Stimulated activated naive CD8-positive, alpha-beta T cell treated with anti-CD3 and anti-CD28 coated beads, Interleukin-15, Interleukin-2, amounts not matched to agents 100 ng/mL and 50 ng/mL, for 24 hours (primary cell): ENCODE measurements around the gene ATP6V1C2.

Experiments used
- H3K27ac Mint-ChIP-seq: one replicate; pipeline ENCODE4 v1.8.0; 2021; ENCODE audit warnings: mild to moderate bottlenecking, mixed read lengths
- H3K27me3 Mint-ChIP-seq: one replicate; pipeline ENCODE4 v1.8.0; 2021; ENCODE audit warnings: mixed read lengths
- H3K36me3 Mint-ChIP-seq: one replicate; pipeline ENCODE4 v1.8.0; 2021; ENCODE audit warnings: low read depth, mixed read lengths
- H3K4me1 Mint-ChIP-seq: one replicate; pipeline ENCODE4 v1.8.0; 2021; ENCODE audit warnings: low read depth, mixed read lengths
- H3K4me3 Mint-ChIP-seq: one replicate; pipeline ENCODE4 v1.8.0; 2021; ENCODE audit warnings: mild to moderate bottlenecking, mixed read lengths
- H3K9me3 Mint-ChIP-seq: one replicate; pipeline ENCODE4 v1.8.0; 2021; ENCODE audit warnings: mixed read lengths

ATP6V1C2 gene, protein sequence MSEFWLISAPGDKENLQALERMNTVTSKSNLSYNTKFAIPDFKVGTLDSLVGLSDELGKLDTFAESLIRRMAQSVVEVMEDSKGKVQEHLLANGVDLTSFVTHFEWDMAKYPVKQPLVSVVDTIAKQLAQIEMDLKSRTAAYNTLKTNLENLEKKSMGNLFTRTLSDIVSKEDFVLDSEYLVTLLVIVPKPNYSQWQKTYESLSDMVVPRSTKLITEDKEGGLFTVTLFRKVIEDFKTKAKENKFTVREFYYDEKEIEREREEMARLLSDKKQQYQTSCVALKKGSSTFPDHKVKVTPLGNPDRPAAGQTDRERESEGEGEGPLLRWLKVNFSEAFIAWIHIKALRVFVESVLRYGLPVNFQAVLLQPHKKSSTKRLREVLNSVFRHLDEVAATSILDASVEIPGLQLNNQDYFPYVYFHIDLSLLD

DNA sequence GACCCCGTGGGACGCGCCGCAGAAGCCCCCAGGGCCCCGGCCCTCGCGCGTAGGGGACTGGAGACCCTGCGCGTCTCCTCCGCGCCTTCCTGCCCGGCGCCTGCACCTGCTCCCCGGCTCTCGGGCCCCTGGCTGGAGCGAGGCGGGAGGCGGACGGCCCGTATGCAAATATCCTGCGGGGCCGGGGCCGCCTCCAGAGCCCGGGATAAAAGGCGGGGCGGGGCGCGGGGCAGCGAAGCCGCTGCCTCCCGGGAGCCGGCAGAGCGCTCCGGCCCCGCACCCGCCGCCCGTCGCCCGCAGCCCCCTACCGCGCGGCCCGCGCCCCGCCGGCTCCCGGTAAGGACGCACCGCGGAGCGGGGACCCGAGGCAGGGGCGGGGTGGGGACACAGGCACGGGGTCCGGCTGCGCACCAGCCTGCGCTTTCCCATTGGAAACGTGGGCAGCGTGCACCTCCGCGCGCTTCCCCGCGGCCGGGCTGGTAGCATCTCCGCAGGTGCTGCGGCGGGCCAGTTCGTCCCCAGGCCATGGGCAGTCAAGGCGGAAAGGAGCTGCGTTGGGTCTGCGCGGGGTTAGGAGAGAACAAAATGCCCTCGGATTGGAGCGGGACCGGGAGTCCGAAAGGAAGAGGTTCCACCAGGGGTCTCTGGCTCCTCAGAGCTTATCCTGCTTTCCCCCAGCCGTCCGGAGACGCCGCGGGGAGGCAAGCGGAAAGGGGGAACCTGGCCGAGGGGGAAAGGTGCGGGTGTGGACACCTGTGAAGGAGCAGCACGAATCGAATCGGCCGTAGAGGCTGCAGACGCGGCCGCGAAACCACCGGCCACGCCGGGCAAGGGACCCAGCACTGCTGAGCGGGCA lies at the start of gene ATP6V1C2:
TSS of gene ATP6V1C2 (plus strand) at position 235 of the 856 bp plus-strand sequence. CDS start 1,220 bp downstream, outside the sequence.
- no peaks in the 10 kb centered on the region for H3K36me3 Mint-ChIP-seq
- no peaks in the 10 kb centered on the region for H3K9me3 Mint-ChIP-seq
- peaks cover 55% of the 10 kb centered on the region for H3K27me3 Mint-ChIP-seq
- no peak within 1 kb of the TSS for H3K27ac Mint-ChIP-seq
- peaks cover 3% of the 10 kb centered on the region for H3K4me1 Mint-ChIP-seq
- H3K4me3 Mint-ChIP-seq, result peak within 1 kb of the TSS; percentile 55

GRCh38 chr2:10675131-10675530 lies 46.3 kb upstream of the ATP6V1C2 start:
- H3K9me3 Mint-ChIP-seq, result no peaks in the 10 kb centered on the region
- no peaks in the 10 kb centered on the region for H3K27me3 Mint-ChIP-seq
- no peak overlapping the region for H3K27ac Mint-ChIP-seq
- H3K36me3 Mint-ChIP-seq, result peaks cover 55% of the 10 kb centered on the region
- H3K4me1 Mint-ChIP-seq, result peaks cover 18% of the 10 kb centered on the region
- H3K4me3 Mint-ChIP-seq, result no peak overlapping the region

DNA sequence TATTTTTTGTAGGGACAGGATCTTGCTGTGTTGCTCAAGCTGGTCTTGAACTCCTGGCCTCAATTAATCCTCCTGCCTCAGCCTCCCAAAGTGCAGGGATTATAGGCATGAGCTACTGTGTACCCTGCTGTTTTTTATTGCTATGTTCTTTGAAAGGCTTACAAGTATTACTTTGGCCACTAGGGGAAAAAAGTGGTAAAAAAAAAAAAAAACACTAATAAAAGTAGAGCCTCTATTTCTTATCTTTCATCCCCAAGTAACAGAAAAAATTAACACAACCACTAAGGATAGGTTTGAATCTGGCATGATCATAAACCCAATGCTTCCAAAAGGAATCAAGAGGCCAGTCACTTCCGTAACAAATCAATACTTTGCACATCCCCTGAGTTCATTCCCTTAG lies 43.2 kb upstream of the ATP6V1C2 start:
- H3K4me3 Mint-ChIP-seq, result no peak overlapping the region
- H3K4me1 Mint-ChIP-seq, result peaks cover 42% of the 10 kb centered on the region
- H3K27me3 Mint-ChIP-seq, result no peaks in the 10 kb centered on the region
- peaks cover 61% of the 10 kb centered on the region for H3K36me3 Mint-ChIP-seq
- H3K9me3 Mint-ChIP-seq, result no peaks in the 10 kb centered on the region
- no peak overlapping the region for H3K27ac Mint-ChIP-seq

- no peak overlapping the region for H3K4me3 Mint-ChIP-seq
- no peaks in the 10 kb centered on the region for H3K27me3 Mint-ChIP-seq
- no peak overlapping the region for H3K27ac Mint-ChIP-seq
- H3K36me3 Mint-ChIP-seq, result peaks cover 55% of the 10 kb centered on the region
- H3K9me3 Mint-ChIP-seq, result no peaks in the 10 kb centered on the region
- peaks cover 36% of the 10 kb centered on the region for H3K4me1 Mint-ChIP-seq
Observed at GRCh38 chr2:10680214-10680613, 41.2 kb upstream of the ATP6V1C2 start.

GRCh38 chr2:10680957-10681356 lies 40.5 kb upstream of the ATP6V1C2 start:
- Mint-ChIP-seq H3K36me3 (peaks cover 50% of the 10 kb centered on the region), H3K27me3 (no peaks in the 10 kb centered on the region), H3K27ac (no peak overlapping the region), H3K4me1 (peaks cover 29% of the 10 kb centered on the region), H3K9me3 (no peaks in the 10 kb centered on the region), H3K4me3 (no peak overlapping the region)

DNA sequence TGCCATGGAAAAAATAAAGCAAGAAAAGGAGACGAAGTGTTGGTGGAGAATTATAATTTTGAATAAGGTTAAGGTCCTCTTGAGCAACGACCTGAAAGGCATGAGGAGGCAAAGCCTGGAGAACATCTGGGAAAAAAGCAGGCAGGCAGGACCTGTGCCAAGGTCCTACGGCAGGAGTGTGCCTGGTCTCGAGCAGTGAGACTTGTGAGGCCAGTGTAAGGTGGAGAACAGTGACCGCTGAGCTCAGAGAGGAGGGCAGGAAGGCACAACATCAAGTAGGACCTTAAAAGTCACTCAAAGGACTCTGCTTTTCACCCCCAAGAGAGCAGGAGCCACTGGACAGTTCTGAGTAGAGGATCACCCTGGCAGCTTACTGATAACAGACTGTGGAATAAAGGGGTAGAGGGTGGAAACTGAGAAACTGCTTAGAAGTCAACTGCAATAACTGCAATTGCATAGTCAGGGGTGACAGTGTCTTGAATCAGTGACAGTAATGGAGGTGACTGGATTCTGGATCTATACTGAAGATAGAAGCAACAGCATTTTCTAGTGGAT lies 35.2 kb upstream of the ATP6V1C2 start:
- Mint-ChIP-seq H3K27me3 (no peaks in the 10 kb centered on the region), H3K27ac (peak overlapping the region; percentile 9), H3K4me3 (no peak overlapping the region)

GRCh38 chr2:10688921-10689807 lies 32.3 kb upstream of the ATP6V1C2 start:
- no peaks in the 10 kb centered on the region for H3K9me3 Mint-ChIP-seq

More for the DNA sequence above, 35.2 kb upstream of the ATP6V1C2 start:
- Mint-ChIP-seq H3K4me1 (peaks cover 24% of the 10 kb centered on the region), H3K9me3 (no peaks in the 10 kb centered on the region), H3K36me3 (peaks cover 22% of the 10 kb centered on the region)

DNA sequence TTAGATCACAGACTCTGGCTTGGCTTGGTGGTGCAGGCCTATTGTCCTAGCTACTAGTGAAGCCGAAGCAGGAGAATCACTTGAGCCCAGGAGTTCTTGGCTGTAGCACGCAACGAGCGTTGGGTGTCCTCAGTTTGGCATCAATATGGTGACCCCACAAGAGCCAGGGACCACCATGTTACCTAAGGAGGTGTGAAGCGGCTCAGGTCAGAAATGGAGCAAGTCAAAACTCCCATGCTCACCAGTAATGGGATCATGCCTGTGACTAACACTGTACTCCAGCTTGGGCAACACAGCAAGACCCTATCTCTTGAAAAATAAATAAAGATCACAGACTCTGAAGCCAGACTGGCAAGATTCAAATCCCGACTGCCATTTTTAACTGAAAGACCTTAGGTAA lies 29.9 kb upstream of the ATP6V1C2 start:
- Mint-ChIP-seq H3K4me1 (peaks cover 11% of the 10 kb centered on the region), H3K27me3 (no peaks in the 10 kb centered on the region), H3K4me3 (no peak overlapping the region), H3K9me3 (no peaks in the 10 kb centered on the region), H3K36me3 (peaks cover 4% of the 10 kb centered on the region), H3K27ac (no peak overlapping the region)

More at GRCh38 chr2:10688921-10689807, 32.3 kb upstream of the ATP6V1C2 start:
- H3K4me3 Mint-ChIP-seq, result no peak overlapping the region
- no peaks in the 10 kb centered on the region for H3K27me3 Mint-ChIP-seq
- peaks cover 4% of the 10 kb centered on the region for H3K36me3 Mint-ChIP-seq
- no peak overlapping the region for H3K27ac Mint-ChIP-seq
- peaks cover 11% of the 10 kb centered on the region for H3K4me1 Mint-ChIP-seq

DNA sequence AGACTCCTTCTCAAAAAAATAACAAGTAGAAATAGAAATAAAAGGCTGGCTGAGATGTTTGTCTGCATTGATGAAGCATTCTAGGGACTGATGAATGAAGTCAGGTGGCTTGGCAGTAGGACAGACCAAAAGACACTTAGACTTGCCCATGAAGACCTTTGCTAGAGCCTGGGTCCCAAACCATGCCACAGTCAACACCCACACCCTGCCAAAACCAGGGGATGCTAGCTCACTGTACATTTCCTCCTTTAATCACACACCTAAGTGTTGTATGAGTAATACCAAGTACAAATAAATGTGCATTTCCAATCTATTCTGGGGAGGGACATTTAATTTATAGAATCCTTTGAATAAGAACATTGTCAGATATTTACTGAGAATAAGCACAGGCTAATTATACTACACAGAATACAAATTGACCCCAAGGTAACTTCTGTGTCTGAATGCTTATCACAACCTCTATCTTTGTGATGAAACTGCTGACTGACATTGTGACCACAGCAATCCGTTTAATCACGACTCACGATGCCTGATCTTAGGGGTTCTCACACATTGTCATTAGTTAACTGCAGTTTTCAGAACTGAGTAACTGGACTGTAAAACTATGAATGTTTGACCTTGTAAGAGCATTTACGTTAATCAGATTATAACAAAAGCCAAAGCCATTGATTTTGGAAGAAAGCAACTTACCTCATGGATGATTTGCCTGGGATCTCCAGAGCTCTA lies 21.2 kb upstream of the ATP6V1C2 start:
- Mint-ChIP-seq H3K27me3 (peaks cover 9% of the 10 kb centered on the region), H3K4me1 (no peaks in the 10 kb centered on the region), H3K4me3 (no peak overlapping the region), H3K27ac (no peak overlapping the region), H3K36me3 (no peaks in the 10 kb centered on the region), H3K9me3 (no peaks in the 10 kb centered on the region)

- no peaks in the 10 kb centered on the region for H3K4me1 Mint-ChIP-seq
Observed at GRCh38 chr2:10704034-10704594, 17.3 kb upstream of the ATP6V1C2 start.

DNA sequence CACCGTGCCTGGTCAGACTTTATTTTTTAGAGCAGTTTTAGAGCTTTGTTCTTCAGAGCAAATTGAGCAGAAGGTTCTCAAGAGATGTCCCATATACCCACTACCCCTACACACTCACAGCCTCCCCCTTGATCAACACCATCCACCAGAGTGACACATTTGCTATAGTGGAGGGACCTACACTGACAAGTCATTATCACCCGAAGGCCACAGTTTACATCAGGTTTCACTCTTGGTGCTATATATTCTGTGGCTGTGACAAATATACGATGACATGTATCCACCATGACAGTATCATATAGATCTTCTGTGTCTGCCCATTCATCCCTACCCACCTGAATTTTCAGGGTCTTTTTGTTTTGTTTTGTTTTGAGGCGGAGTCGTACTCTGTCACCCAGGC lies 15.4 kb upstream of the ATP6V1C2 start:
- Mint-ChIP-seq H3K36me3 (no peaks in the 10 kb centered on the region), H3K4me1 (no peaks in the 10 kb centered on the region), H3K4me3 (no peak overlapping the region), H3K27me3 (peaks cover 32% of the 10 kb centered on the region), H3K27ac (no peak overlapping the region), H3K9me3 (no peaks in the 10 kb centered on the region)

More at GRCh38 chr2:10704034-10704594, 17.3 kb upstream of the ATP6V1C2 start:
- Mint-ChIP-seq H3K9me3 (no peaks in the 10 kb centered on the region), H3K4me3 (no peak overlapping the region), H3K36me3 (no peaks in the 10 kb centered on the region), H3K27me3 (peaks cover 26% of the 10 kb centered on the region), H3K27ac (no peak overlapping the region)

DNA sequence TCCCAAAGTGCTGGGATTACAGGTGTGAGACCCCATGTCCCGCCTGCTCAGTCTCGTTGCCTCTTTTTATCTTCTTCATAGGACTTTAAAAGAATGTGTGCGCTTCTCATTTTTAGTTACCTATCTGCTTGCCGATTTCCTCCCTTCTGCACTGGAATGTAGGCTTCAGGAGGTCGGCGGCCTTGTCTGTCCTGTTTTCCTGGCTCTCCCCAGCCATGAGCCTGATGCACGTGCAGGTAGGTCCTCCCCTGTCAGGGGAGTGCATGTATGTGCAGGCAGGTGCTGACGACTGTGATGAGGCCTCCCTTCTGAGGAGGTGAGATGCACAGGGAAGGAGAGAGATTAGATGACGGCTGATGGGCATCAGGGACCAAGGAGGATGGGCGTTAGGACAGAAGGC lies 13.6 kb upstream of the ATP6V1C2 start:
- Mint-ChIP-seq H3K36me3 (no peaks in the 10 kb centered on the region), H3K27ac (no peak overlapping the region), H3K27me3 (peaks cover 30% of the 10 kb centered on the region), H3K9me3 (no peaks in the 10 kb centered on the region), H3K4me3 (no peak overlapping the region), H3K4me1 (peaks cover 6% of the 10 kb centered on the region)

DNA sequence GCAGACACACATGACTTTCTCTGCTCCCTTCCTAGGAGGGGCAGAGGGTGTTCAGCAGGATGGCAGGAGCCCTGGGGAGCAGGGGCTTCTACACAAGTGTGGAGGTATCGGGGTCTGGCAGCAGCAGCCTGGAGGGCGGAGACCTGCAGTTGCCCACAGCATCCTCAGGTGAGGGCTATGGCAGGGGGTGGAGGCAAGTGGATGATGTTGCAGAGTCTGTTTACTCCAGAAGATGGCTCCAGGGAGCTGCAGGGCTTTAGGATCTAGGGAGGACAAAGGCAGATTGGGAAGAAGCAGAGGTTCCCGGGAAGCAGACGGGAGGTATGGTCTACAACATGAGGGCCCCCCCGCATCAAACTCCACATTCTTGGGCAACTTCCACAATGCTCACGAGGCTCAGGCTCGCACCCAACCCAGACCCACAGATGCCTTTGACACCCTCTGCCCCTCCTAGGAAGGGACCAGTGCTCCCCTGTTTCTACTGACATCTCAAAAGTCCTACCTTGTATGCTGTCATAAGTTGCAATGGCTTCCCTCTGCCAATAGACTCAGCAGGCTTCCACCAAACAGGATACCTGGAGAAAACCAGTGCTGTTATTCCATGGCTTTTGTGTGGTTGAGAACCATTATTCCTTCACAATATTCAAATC lies 12.0 kb upstream of the ATP6V1C2 start:
- Mint-ChIP-seq H3K36me3 (no peaks in the 10 kb centered on the region), H3K4me1 (peaks cover 6% of the 10 kb centered on the region), H3K27me3 (peaks cover 26% of the 10 kb centered on the region), H3K9me3 (no peaks in the 10 kb centered on the region), H3K27ac (no peak overlapping the region), H3K4me3 (no peak overlapping the region)
